H1 (cell line): ENCODE results near the gene COL16A1. TPM values are rescaled to one million over a fixed set of nuclear protein-coding genes. Genes with fewer than 3 reads are reported as not detected.

Experiments
- CTCF ChIA-PET: fragments of 300-600 bp; sonication (Branson Sonifier 250); formaldehyde crosslinking; loops from one replicate; lab custom pipeline; 2021; ENCODE audit not compliant: partially characterized antibody; lab: Charles Lee
- POLR2A ChIA-PET: fragments of 300-600 bp; sonication (Branson Sonifier 250); formaldehyde crosslinking; loops from one replicate; lab custom pipeline; 2021; ENCODE audit warnings: inconsistent platforms; ENCODE audit not compliant: partially characterized antibody; lab: Charles Lee
- DNase-seq, 2 experiments: peaks; one replicate each; pipeline versions ENCODE4 v3.0.0 to v3.0.0-alpha.2; 2010 to 2022; ENCODE audit warnings: low spot score in 2 of 2, low read depth in 1 of 2, mixed read lengths in 1 of 2
- FAIRE-seq: peaks from 2 replicates; lab custom pipeline; 2011; peaks lifted over from hg19 to GRCh38; lab: Jason Lieb, UNC
- H2AFZ ChIP-seq: 2 replicates; pipeline ENCODE4 v1.8.1; 2012; ENCODE audit warnings: low read length, inconsistent platforms
- H2AK5ac ChIP-seq: 2 replicates; pipeline ENCODE4 v1.6.1; 2013; ENCODE audit warnings: low read depth, low read length
- H2BK120ac ChIP-seq: replicated peaks from 2 replicates; pipeline ENCODE3; 2013; ENCODE audit warnings: low read depth, low read length, inconsistent platforms
- H2BK12ac ChIP-seq: 2 replicates; pipeline ENCODE4 v1.6.1; 2013; ENCODE audit warnings: low read depth, low read length
- H2BK15ac ChIP-seq: 2 replicates; pipeline ENCODE4 v1.6.1; 2013; ENCODE audit warnings: low read length
- H2BK20ac ChIP-seq: 2 replicates; pipeline ENCODE4 v1.6.1; 2013; ENCODE audit warnings: low read length
- H2BK5ac ChIP-seq: 2 replicates; pipeline ENCODE4 v1.6.1; 2013; ENCODE audit warnings: low read depth, low read length
- H3K14ac ChIP-seq: 2 replicates; pipeline ENCODE4 v1.6.1; 2013; ENCODE audit warnings: inconsistent platforms; ENCODE audit not compliant: insufficient read length
- H3K18ac ChIP-seq: 2 replicates; pipeline ENCODE4 v1.6.1; 2013; ENCODE audit warnings: low read length; ENCODE audit errors: extremely low read depth
- H3K23ac ChIP-seq: 2 replicates; pipeline ENCODE4 v1.6.1; 2013; ENCODE audit warnings: inconsistent platforms; ENCODE audit not compliant: insufficient read length
- H3K23me2 ChIP-seq: 2 replicates; pipeline ENCODE4 v1.6.1; 2013; ENCODE audit warnings: low read depth, low read length
- H3K27ac ChIP-seq: 2 replicates; pipeline ENCODE4 v1.6.1; 2011; ENCODE audit warnings: low read depth, low read length, inconsistent platforms
- H3K27me3 ChIP-seq, 4 experiments: replicated peaks in 1 of 4; 1 replicate in 1 of 4; 2 replicates in 3 of 4; pipeline versions ENCODE4 v1.6.1 to v1.8.1; 2011 to 2013; ENCODE audit warnings: low read length in 3 of 4, mild to moderate bottlenecking in 3 of 4, inconsistent platforms in 2 of 4, mixed read lengths in 2 of 4, moderate library complexity in 1 of 4; ENCODE audit not compliant: control insufficient read depth in 3 of 4, insufficient read depth in 3 of 4; ENCODE audit errors: extremely low read depth in 1 of 4
- H3K36me3 ChIP-seq, 4 experiments: 2 replicates each; pipeline versions ENCODE4 v1.6.1 to v1.8.1; 2011 to 2013; ENCODE audit warnings: mild to moderate bottlenecking in 4 of 4, low read length in 3 of 4, moderate library complexity in 2 of 4, control low read depth in 1 of 4, inconsistent platforms in 1 of 4; ENCODE audit not compliant: insufficient read depth in 4 of 4, control insufficient read depth in 2 of 4
- H3K4ac ChIP-seq: replicated peaks from 2 replicates; pipeline ENCODE3; 2013; ENCODE audit warnings: low read length, low read depth, mixed read lengths, inconsistent platforms; ENCODE audit not compliant: insufficient read length
- H3K4me1 ChIP-seq, 4 experiments: replicated peaks in 1 of 4; 1 replicate in 1 of 4; 2 replicates in 3 of 4; pipeline versions ENCODE4 v1.6.1 to v1.8.1; 2011 to 2013; ENCODE audit warnings: low read length in 3 of 4, inconsistent platforms in 2 of 4, mixed read lengths in 1 of 4; ENCODE audit not compliant: insufficient read depth in 4 of 4, control insufficient read depth in 3 of 4
- H3K4me2 ChIP-seq, 2 experiments: 2 replicates each; pipeline versions ENCODE4 v1.6.1 to v1.8.1; 2011 to 2013; ENCODE audit warnings: low read depth in 2 of 2, low read length in 2 of 2, control low read depth in 1 of 2, inconsistent platforms in 1 of 2, mild to moderate bottlenecking in 1 of 2; ENCODE audit not compliant: insufficient read depth in 1 of 2
- H3K4me3 ChIP-seq, 4 experiments: fragments of 200-600, 300-600 bp in 1 of 4; sonication (generic), shearing (Covaris generic), sonication (Bioruptor Twin) in 1 of 4; 2 replicates each; pipeline versions ENCODE4 v1.5.1 to v1.8.1; 2011 to 2016; ENCODE audit warnings: low read length in 4 of 4, low read depth in 3 of 4, control low read depth in 2 of 4, inconsistent platforms in 2 of 4, mild to moderate bottlenecking in 2 of 4, mixed read lengths in 1 of 4, moderate library complexity in 1 of 4; ENCODE audit not compliant: insufficient read depth in 2 of 4; ENCODE audit errors: extremely low read depth in 1 of 4
- H3K56ac ChIP-seq: replicated peaks from 2 replicates; pipeline ENCODE3; 2013; ENCODE audit warnings: low read depth, mild to moderate bottlenecking, mixed read lengths, low read length, inconsistent platforms; ENCODE audit not compliant: insufficient read length
- H3K79me1 ChIP-seq: 2 replicates; pipeline ENCODE4 v1.6.1; 2013; ENCODE audit warnings: low read depth, low read length, control low read depth
- H3K79me2 ChIP-seq, 2 experiments: 2 replicates each; pipeline versions ENCODE4 v1.6.1 to v1.8.1; 2012 to 2013; ENCODE audit warnings: low read length in 2 of 2, mild to moderate bottlenecking in 2 of 2, inconsistent platforms in 1 of 2; ENCODE audit not compliant: insufficient read depth in 2 of 2, control insufficient read depth in 1 of 2
- H3K9ac ChIP-seq, 4 experiments: replicated peaks in 1 of 4; 1 replicate in 1 of 4; 2 replicates in 3 of 4; pipeline versions ENCODE4 v1.6.1 to v1.8.1; 2011 to 2013; ENCODE audit warnings: low read depth in 3 of 4, low read length in 3 of 4, control low read depth in 2 of 4, mild to moderate bottlenecking in 2 of 4, moderate library complexity in 2 of 4, inconsistent platforms in 1 of 4; ENCODE audit errors: extremely low read depth in 1 of 4
- H3K9me3 ChIP-seq, 2 experiments: 2 replicates each; pipeline versions ENCODE4 v1.6.1 to v1.8.1; 2012 to 2013; ENCODE audit warnings: mild to moderate bottlenecking in 2 of 2, moderate library complexity in 2 of 2, control low read depth in 1 of 2, inconsistent platforms in 1 of 2, low read depth in 1 of 2, low read length in 1 of 2, mixed read lengths in 1 of 2; ENCODE audit not compliant: insufficient read depth in 2 of 2
- H4K20me1 ChIP-seq, 2 experiments: replicated peaks in 1 of 2; 2 replicates each; pipeline versions ENCODE3 to v1.8.1; 2011 to 2013; ENCODE audit warnings: inconsistent platforms in 2 of 2, low read length in 2 of 2, mild to moderate bottlenecking in 1 of 2; ENCODE audit not compliant: insufficient read depth in 2 of 2, control insufficient read depth in 1 of 2
- H4K5ac ChIP-seq: 2 replicates; pipeline ENCODE4 v1.6.1; 2013; ENCODE audit warnings: low read length, low read depth, mixed read lengths, inconsistent platforms; ENCODE audit not compliant: insufficient read length
- H4K8ac ChIP-seq: 2 replicates; pipeline ENCODE4 v1.8.0; 2013; ENCODE audit warnings: mild to moderate bottlenecking, moderate library complexity, low read length, inconsistent platforms; ENCODE audit not compliant: insufficient read depth; ENCODE audit errors: extremely low read depth
- H4K91ac ChIP-seq: replicated peaks from 2 replicates; pipeline ENCODE3; 2013; ENCODE audit warnings: low read length, mixed read lengths, inconsistent platforms; ENCODE audit not compliant: insufficient read length
- ASH2L ChIP-seq: fragments of 200-600, 300-600 bp; sonication (generic); IDR thresholded peaks from one replicate; pipeline ENCODE4 v1.7.1; 2017; ENCODE audit warnings: low read length
- CEBPB ChIP-seq: IDR thresholded peaks from 2 replicates; pipeline ENCODE4 v1.6.1; 2012; ENCODE audit warnings: low read depth, low read length
- CHD2 ChIP-seq: IDR thresholded peaks from 2 replicates; pipeline ENCODE4 v1.6.1; 2012; ENCODE audit warnings: low read length, improper control_type of control experiment
- EP300 ChIP-seq, 2 experiments: IDR thresholded peaks; 1 replicate in 1 of 2; 2 replicates in 1 of 2; pipeline ENCODE4 v1.6.1; 2011 to 2012; ENCODE audit warnings: low read depth in 2 of 2, low read length in 2 of 2, mild to moderate bottlenecking in 2 of 2, borderline replicate concordance in 1 of 2, inconsistent platforms in 1 of 2, moderate library complexity in 1 of 2
- FOSL1 ChIP-seq: IDR thresholded peaks from 2 replicates; pipeline ENCODE4 v1.6.1; 2011; ENCODE audit warnings: mild to moderate bottlenecking, low read depth, low read length, moderate library complexity; ENCODE audit not compliant: insufficient read depth
- GTF2F1 ChIP-seq: IDR thresholded peaks from 2 replicates; pipeline ENCODE4 v1.6.1; 2012; ENCODE audit warnings: low read depth, low read length, improper control_type of control experiment, borderline replicate concordance
- JUN ChIP-seq: IDR thresholded peaks from 2 replicates; pipeline ENCODE4 v1.6.1; 2011; ENCODE audit warnings: low read depth, mild to moderate bottlenecking, improper control_type of control experiment, low read length
- JUND ChIP-seq: IDR thresholded peaks from 2 replicates; pipeline ENCODE4 v1.6.1; 2011; ENCODE audit warnings: mild to moderate bottlenecking, improper control_type of control experiment, low read length
- PHF8 ChIP-seq: fragments of 200-600 bp; sonication (generic); conservative IDR thresholded peaks from 2 replicates; pipeline ENCODE4 v1.7.1; 2012; ENCODE audit warnings: low read depth, mild to moderate bottlenecking, inconsistent platforms, low read length, moderate library complexity
- RXRA ChIP-seq: IDR thresholded peaks from 2 replicates; pipeline ENCODE4 v1.6.1; 2011; ENCODE audit warnings: low read depth, mild to moderate bottlenecking, low read length, moderate library complexity; ENCODE audit not compliant: insufficient read depth
- SAP30 ChIP-seq: fragments of 300-600 bp; sonication (generic); IDR thresholded peaks from 2 replicates; pipeline ENCODE4 v1.7.1; 2012; ENCODE audit warnings: low read length, moderate library complexity, mild to moderate bottlenecking, inconsistent platforms; ENCODE audit not compliant: insufficient read depth, insufficient replicate concordance
- WGBS, 2 experiments: shearing (Covaris generic) in 1 of 2; methylation state at CpG; one replicate each; pipeline versions ENCODE4 v1.1.6 to v1.1.7; 2013 to 2015; ENCODE audit warnings: low lambda C conversion rate in 2 of 2, mixed read lengths in 2 of 2, inconsistent platforms in 1 of 2, low coverage in 1 of 2, missing lambda C conversion rate in 1 of 2; ENCODE audit not compliant: insufficient replicate concordance in 2 of 2, insufficient coverage in 1 of 2, insufficient read length in 1 of 2; ENCODE audit errors: extremely low coverage in 1 of 2, missing lambda C conversion rate in 1 of 2; 5-methylcytosine and 5-hydroxymethylcytosine counted together
- polyA plus RNA-seq, 7 experiments: library from polyadenylated mRNA; depleted of rRNA in 3 of 7; stranded (reverse) in 5 of 7; unstranded in 2 of 7; fragments of >200 nt in 5 of 7; fragments of 200-250 nt in 2 of 7; gene quantifications; 1 replicate in 5 of 7; 2 replicates in 1 of 7; 4 replicates in 1 of 7; pipeline versions ENCODE4 v1.2.1 to v1.2.3, GENCODE V29; 2011 to 2013; ENCODE audit warnings: missing spikeins in 2 of 7, mixed read lengths in 2 of 7
- total RNA-seq: library from RNA; stranded (reverse); fragmentation: NEBNext Ultra II Directional; extraction: Animal tissue kit (Norgen Biotek cat#: 25700); gene quantifications from 2 replicates; pipeline ENCODE4 v1.2.1, GENCODE V29; 2021
- TF ChIP-seq, protein P1 (sequence below): IDR thresholded peaks from 2 replicates; pipeline ENCODE4 v1.6.1; 2011; ENCODE audit warnings: low read depth, mild to moderate bottlenecking, low read length; ENCODE audit not compliant: insufficient read depth

The COL16A1 gene
- total and polyA plus RNA-seq, 2 of the 8 experiments (the other 6 are each of a cell fraction or from before 2014, with no cell fraction given) = 2.0 to 10.5 TPM

- H3K4me2 ChIP-seq = no peak overlapping the region
- 88% methylated on average over 12 of the region's 12 CpGs; no CpG with 5 or more reads in 1 of the 2 experiments for WGBS, 2 experiments
- H3K27me3 ChIP-seq = no peaks in the 10 kb centered on the region
- H4K8ac ChIP-seq = no peak overlapping the region
- H3K14ac ChIP-seq = no peak overlapping the region
- H2BK20ac ChIP-seq = no peak overlapping the region
- no peak overlapping the region for H3K4me3 ChIP-seq
- H3K79me2 ChIP-seq = no peaks in the 10 kb centered on the region
- FAIRE-seq (no peak), DNase-seq (no peak)
- no peak overlapping the region for H3K23ac ChIP-seq
- no peaks in the 10 kb centered on the region for H3K79me1 ChIP-seq
- H2BK15ac ChIP-seq = no peak overlapping the region
- no peak overlapping the region for H3K27ac ChIP-seq
- H3K9ac ChIP-seq = no peak overlapping the region
- peaks cover 2% of the 10 kb centered on the region in 2 experiments for H4K20me1 ChIP-seq
- H2BK12ac ChIP-seq = no peak overlapping the region
- no peaks in the 10 kb centered on the region for H3K23me2 ChIP-seq
- H3K4me1 ChIP-seq = no peaks in the 10 kb centered on the region
- no peak overlapping the region for H4K5ac ChIP-seq
- H3K9me3 ChIP-seq = no peaks in the 10 kb centered on the region
- no peak overlapping the region for H4K91ac ChIP-seq
- H2BK120ac ChIP-seq = no peak overlapping the region
- POLR2A ChIA-PET = interaction anchor here (0.8 to 2.5 kb wide), 3 partner anchors 9 to 35 kb away, joined by 3 to 7 read pairs (median 5); partner anchors contain the start of gene PEF1
- no peak overlapping the region for H2AK5ac ChIP-seq
- no peak overlapping the region for H2BK5ac ChIP-seq
- CTCF ChIA-PET = interaction anchor here (0.8 to 6.7 kb wide), 4 partner anchors 9 to 29 kb away, joined by 3 to 52 read pairs (median 4); partner anchors contain the start of gene PEF1
- H3K4ac ChIP-seq = no peak overlapping the region
- no peak overlapping the region for H3K18ac ChIP-seq
- no peak overlapping the region for H2AFZ ChIP-seq
- H3K56ac ChIP-seq = no peak overlapping the region
- H3K36me3 ChIP-seq = no peaks in the 10 kb centered on the region; a peak in 1 of 8 replicates
- TF ChIP-seq GTF2F1 = no peak
- TF ChIP-seq PHF8 = no peak
- no peak for TF ChIP-seq SAP30
- no peak for TF ChIP-seq RXRA
- no peak for TF ChIP-seq CHD2
- no peak for TF ChIP-seq CEBPB
- TF ChIP-seq FOSL1 = no peak
- TF ChIP-seq, protein P1, sequence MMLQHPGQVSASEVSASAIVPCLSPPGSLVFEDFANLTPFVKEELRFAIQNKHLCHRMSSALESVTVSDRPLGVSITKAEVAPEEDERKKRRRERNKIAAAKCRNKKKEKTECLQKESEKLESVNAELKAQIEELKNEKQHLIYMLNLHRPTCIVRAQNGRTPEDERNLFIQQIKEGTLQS = no peak
- no peak for TF ChIP-seq JUND
- TF ChIP-seq JUN = no peak
- TF ChIP-seq EP300 (IDR thresholded peaks at IDR 0.05; ENCODE audit: borderline replicate concordance in 1 of 2, low read depth in 2 of 2, low read length in 2 of 2) = no peak
- TF ChIP-seq ASH2L = no peak
These were observed 49.9 kb downstream of the COL16A1 start for GRCh38 chr1:31653717-31654473.
